ENCODE measurements around the gene RNF25.
"Not testable (repeated sequence)": the region's sequence is repeated elsewhere in the genome, so short reads cannot be mapped to it uniquely, and the experiment has no call there.

RNF25 gene

GRCh38 chr2:218687400-218688060 lies 15.7 kb upstream of the RNF25 start:
- in situ Hi-C loops (cut with MboI; ENCODE audit: low sequenced_read_pairs): not testable (repeated sequence)

- in situ Hi-C loops (cut with MboI; ENCODE audit: low sequenced_read_pairs): no loop called here
Observed at GRCh38 chr2:218680061-218680460, 8.3 kb upstream of the RNF25 start.

DNA sequence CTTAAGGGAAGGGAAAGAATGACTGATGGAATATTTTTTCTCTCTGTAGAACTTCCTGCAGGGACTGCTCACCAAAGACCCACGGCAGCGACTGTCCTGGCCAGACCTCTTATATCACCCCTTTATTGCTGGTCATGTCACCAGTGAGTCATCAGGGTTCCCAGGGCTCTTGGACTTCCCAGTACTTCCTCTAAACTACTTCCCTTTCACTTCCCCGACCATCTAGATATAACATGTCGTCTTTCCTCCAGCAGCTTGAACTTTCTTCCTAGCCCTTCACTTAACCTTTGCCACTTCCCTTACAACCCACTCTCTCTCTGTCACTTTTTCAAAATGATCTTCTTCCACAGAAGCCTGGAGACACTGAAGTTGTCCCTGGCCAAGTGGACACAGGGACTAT lies 7.3 kb upstream of the RNF25 start:
- in situ Hi-C loops (cut with MboI; ENCODE audit: low sequenced_read_pairs): no loop called here

DNA sequence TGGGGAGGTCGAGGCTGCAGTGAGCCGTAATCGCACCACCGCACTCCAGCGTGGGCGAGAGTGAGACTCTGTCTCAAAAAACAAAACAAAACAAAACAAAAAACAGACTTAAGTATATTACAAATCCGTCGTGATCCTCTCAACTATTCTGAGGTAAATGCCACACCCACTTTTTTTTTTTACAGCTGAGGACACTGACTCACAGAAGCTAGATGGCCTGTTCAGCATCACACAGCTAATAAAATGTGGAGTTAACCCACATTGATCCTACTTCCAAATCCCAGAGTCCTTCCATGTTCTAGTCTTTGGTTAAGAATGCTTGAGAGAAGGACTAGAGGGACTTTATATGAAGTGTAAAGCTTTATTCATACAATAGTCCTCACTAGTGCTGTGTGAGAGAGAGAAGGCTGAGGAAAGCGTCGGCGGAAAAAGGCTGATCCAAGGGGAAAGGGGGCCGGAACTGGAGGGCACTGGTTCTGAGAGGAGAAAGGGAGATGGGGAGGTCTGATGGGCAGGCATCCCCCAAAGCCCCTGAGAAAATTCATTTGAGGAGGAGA lies 627 bp downstream of the RNF25 start:
- in situ Hi-C loops (cut with MboI; ENCODE audit: low sequenced_read_pairs): loop anchor here (25.0 kb wide), 1 partner anchor 384 kb away; the partner anchor contains the start of gene TMBIM1

- in situ Hi-C loops (cut with MboI; ENCODE audit: low sequenced_read_pairs): loop anchor here (25.0 kb wide), 1 partner anchor 377 kb away; the partner anchor contains the start of gene TMBIM1
Observed at GRCh38 chr2:218664653-218665052, 7.1 kb downstream of the RNF25 start.

- in situ Hi-C loops (cut with MboI; ENCODE audit: low sequenced_read_pairs): loop anchor here (25.0 kb wide), 1 partner anchor 377 kb away; the partner anchor contains the start of gene TMBIM1
Observed at GRCh38 chr2:218663901-218664300, 7.9 kb downstream of the RNF25 start.

DNA sequence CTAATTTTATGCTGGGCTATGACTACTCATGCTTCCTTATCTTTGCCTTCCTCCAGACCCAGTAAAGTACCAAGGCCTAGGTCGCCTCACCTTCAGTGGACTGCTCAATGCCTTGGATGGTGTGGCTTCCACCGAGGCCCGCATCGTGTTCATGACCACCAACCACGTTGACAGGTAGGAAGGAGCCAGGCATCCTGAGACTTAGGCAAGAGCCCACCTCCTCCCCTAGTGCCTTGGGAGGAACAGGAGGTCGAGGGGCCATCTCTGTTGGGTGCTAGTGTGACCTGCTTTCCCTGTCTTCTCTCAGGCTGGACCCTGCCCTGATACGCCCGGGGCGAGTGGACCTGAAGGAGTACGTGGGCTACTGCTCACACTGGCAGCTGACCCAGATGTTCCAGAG lies 9.0 kb downstream of the RNF25 start:
- in situ Hi-C loops (cut with MboI; ENCODE audit: low sequenced_read_pairs): loop anchor here (25.0 kb wide), 1 partner anchor 376 kb away; the partner anchor contains the start of gene TMBIM1

- in situ Hi-C loops (cut with MboI; ENCODE audit: low sequenced_read_pairs): loop anchor here (25.0 kb wide), 1 partner anchor 375 kb away; the partner anchor contains the start of gene TMBIM1
Observed at GRCh38 chr2:218662377-218662776, 9.4 kb downstream of the RNF25 start.

DNA sequence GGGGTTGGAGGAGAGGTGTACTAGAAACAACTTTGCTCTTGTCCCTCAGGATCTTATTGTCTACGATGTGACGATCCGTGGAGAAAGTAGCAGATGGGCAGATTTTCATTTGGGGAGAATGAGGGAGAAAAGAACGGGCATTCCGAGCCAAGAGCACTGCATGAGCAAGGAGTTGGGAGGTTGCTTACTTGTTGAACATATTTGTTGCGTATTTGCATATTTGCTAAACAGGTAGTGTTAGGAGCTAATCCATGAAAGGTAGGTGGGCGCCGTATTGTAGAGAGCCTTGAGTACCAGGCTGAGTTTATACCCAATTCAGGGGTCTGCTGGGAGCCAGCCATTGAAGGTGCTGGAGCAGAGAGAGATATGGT lies 11.8 kb downstream of the RNF25 start:
- in situ Hi-C loops (cut with MboI; ENCODE audit: low sequenced_read_pairs): loop anchor here (10.0 to 25.0 kb wide), 2 partner anchors 255 to 373 kb away; partner anchors contain the start of gene TMBIM1

GRCh38 chr2:218659258-218659987 lies 12.4 kb downstream of the RNF25 start, which contains the start of the genes BCS1L and ZNF142:
Gene BCS1L (plus strand): TSS chr2:218659683. CDS start chr2:218660988, 1,305 bp downstream.
Gene ZNF142 (minus strand): TSS chr2:218659623. CDS start chr2:218656429, 3,194 bp downstream.
- in situ Hi-C loops (cut with MboI; ENCODE audit: low sequenced_read_pairs): loop anchor here (10.0 to 25.0 kb wide), 2 partner anchors 255 to 372 kb away; partner anchors contain the start of gene TMBIM1

GRCh38 chr2:218658671-218659257 lies 13.0 kb downstream of the RNF25 start:
- in situ Hi-C loops (cut with MboI; ENCODE audit: low sequenced_read_pairs): loop anchor here (10.0 to 25.0 kb wide), 2 partner anchors 254 to 371 kb away; partner anchors contain the start of gene TMBIM1

DNA sequence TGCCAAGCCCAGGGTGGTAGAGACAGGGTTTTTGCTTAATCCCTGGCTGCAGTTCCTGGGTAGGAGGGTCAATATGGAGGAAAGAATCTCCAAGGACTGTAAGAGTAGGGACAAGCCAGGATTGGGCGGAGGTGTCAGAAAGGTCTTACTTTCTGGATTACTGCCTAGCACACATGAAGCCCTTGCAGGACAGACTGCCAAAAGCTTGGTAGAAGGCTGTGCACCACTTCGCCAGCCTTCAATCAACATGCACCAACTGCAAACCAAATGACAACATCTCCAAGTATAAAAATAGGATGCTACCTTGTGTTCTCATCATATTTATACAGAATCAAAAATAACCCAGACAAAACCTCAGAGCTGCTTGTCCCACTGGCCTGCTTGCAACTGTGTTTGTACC lies 16.1 kb downstream of the RNF25 start:
- in situ Hi-C loops (cut with MboI; ENCODE audit: low sequenced_read_pairs): loop anchor here (10.0 to 25.0 kb wide), 2 partner anchors 251 to 368 kb away; partner anchors contain the start of gene TMBIM1

GRCh38 chr2:218648787-218649100 lies 23.1 kb downstream of the RNF25 start:
- in situ Hi-C loops (cut with MboI; ENCODE audit: low sequenced_read_pairs): no loop called here

- in situ Hi-C loops (cut with MboI; ENCODE audit: low sequenced_read_pairs): no loop called here
Observed at GRCh38 chr2:218648088-218648786, 23.6 kb downstream of the RNF25 start.

GRCh38 chr2:218645126-218645525 lies 26.7 kb downstream of the RNF25 start:
- in situ Hi-C loops (cut with MboI; ENCODE audit: low sequenced_read_pairs): no loop called here

GRCh38 chr2:218644721-218645120 lies 27.1 kb downstream of the RNF25 start:
- in situ Hi-C loops (cut with MboI; ENCODE audit: low sequenced_read_pairs): no loop called here

GRCh38 chr2:218643751-218644310 lies 28.0 kb downstream of the RNF25 start:
- in situ Hi-C loops (cut with MboI; ENCODE audit: low sequenced_read_pairs): no loop called here

- in situ Hi-C loops (cut with MboI; ENCODE audit: low sequenced_read_pairs): no loop called here
Observed at GRCh38 chr2:218642786-218643185, 29.0 kb downstream of the RNF25 start.

DNA sequence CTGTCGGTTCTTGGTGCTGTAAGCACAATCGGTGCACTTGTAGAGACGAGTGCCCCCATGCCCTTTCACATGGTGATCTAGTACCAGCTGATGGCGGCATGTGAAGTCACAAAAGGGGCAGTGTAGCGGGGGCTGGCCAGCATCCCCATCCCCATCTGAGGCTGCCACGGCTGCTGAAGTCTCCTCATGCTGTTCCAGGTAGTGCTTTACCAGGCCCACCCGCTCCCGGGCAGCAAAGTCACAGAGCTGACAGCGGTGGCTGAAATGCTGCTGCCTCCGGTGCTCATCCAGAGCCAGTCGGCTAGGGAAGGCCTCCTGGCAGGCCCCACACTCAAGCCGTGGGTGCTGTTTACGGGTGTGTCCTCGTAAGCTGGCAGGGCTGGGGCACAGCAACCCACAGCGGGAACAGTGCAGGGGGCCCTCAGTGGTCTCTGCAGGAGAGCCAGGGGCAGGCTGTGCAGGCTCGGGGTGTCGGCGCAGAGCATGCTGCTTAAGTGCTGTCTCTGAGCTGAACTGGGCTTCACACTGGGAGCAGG lies 29.6 kb downstream of the RNF25 start:
- in situ Hi-C loops (cut with MboI; ENCODE audit: low sequenced_read_pairs): no loop called here

DNA sequence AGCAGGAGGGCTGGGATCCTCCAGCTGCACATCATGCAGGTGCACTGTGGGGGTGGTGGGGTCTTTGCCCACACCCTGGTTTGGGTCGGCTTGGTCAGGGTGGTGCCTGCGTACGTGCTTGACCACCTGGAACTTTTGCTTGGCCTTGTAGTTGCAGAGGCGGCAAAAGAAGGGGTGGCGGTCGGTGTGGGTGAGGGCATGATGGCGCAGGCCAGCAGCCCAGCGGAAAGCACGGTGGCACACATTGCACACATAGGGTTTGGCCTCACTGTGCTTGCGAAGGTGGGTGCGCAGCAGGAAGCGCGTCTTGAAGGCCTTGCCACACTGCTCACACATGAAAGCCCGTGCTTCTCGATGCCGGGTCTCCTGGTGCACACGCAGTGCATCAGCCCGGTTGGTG lies 33.4 kb downstream of the RNF25 start:
- in situ Hi-C loops (cut with MboI; ENCODE audit: low sequenced_read_pairs): no loop called here
